ENCODE measurements around the gene GALNT1.
"Not testable (repeated sequence)": the region's sequence is repeated elsewhere in the genome, so short reads cannot be mapped to it uniquely, and the experiment has no call there.

The GALNT1 gene

GRCh38 chr18:35581546-35581897 is at the start of gene GALNT1:
GALNT1 (plus strand) TSS chr18:35581740; CDS start chr18:35654663, 72,923 bp downstream.
- no peak for DNase-seq

DNA sequence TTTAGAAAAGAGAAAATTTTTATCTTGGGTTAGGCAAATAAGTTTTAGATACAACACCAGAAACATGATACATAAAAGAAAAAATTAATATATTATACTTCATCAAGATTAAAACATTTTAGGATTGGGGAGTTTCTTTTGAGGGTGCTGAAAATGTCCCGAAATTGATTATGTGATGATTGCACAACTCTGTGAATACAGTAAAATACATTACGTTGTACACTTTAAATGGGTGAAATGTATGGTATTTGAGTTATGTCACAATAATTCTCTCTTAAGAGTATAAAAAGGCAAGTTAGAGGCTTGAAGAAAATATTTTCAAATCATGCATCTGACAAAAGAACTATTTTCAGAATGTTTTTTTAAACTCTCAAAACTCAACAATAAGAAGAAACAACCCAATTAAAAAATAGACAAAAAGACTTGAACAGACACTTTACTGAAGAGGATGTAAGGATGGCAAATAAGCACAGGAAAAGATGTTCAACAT is 47.6 kb upstream of the GALNT1 start:
- DNase-seq = no peak

- DNase-seq = no peak
Measured at GRCh38 chr18:35535297-35535696, 46.2 kb upstream of the GALNT1 start.

- no peak for DNase-seq
Measured at GRCh38 chr18:35542356-35542755, 39.2 kb upstream of the GALNT1 start.

DNA sequence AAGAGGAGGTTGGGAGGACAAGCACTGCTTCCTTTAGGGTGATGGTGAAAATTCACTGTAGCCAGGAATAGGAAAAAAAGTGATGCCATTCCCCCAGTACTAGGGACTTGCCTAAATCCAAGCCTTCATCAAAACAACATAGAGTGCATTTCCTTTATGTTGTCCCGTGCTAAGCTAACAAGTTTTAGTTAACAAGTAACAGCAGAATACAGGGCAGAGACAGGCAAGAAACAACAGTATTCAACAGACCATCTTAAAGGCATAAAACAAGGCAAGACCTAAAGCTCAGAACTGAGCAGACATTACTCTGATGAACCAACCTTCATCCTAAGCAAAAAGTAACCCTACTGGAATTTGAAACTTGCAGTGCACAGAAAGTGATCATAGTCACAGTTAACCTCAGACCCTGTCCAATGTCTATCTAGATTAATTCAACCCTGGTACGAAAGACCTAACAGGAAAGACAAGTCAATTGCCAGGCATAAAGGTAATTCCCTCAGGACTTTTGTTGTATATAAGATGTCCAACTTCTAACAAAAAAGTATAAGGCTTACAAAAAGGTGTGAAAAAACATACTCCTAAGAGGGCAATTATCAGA is 34.4 kb upstream of the GALNT1 start:
- DNase-seq = no peak

GRCh38 chr18:35549564-35549963 is 32.0 kb upstream of the GALNT1 start:
- DNase-seq = no peak

DNA sequence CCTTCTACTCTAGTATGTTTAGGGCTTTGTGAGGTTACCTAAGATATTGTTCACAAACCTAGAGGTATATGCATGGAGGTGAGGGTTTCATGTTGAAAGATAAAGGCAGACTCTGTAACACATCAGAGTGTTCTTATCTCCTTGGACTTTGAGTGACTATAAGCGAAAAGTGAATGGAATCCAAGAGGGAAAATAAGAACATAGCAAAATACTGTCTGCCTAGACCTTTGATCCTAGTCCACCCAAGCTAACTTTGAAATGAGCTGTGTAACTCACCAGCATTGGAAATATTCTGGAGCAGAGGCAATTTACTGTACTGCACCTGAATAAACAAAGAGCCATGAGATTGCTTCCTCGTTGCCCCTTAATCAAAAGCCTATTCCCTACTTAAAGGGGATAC is 28.2 kb upstream of the GALNT1 start:
- DNase-seq = no peak

DNA sequence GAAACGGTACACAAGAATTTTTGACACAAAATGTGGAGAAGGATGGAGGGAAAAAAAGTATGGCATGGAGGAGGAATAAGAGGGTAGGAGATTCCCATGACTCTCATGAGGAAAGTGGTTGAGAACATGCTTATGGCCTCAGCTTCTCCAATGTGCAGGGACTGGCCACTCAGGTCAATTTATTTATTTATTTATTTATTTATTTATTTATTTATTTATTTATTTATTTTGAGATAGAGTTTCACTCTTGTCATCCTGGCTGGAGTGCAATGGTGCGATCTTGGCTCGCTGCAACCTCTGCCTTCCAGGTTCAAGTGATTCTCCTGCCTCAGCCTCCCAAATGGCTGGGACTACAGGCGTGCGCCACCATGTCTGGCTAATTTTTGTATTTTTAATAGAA is 26.0 kb upstream of the GALNT1 start:
- not testable (repeated sequence) for DNase-seq

DNA sequence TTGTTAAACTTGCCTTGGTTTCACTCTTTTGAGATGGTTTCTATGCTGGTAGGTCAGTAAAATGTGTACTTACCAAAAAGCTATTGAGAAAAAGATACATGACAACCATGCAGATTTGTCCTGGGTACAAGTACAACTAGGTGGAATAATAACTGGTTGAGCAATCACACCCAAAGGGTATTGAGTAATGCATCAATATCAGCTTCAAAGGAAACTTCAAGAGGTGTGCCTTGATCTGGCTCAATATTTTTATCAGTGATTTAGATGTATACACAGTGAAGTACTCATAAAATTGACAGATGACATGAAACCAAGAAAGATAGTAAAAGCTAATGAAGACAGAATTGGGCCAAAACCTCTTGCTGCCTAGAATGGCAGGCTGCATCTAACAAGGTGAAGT is 21.7 kb upstream of the GALNT1 start:
- no peak for DNase-seq

DNA sequence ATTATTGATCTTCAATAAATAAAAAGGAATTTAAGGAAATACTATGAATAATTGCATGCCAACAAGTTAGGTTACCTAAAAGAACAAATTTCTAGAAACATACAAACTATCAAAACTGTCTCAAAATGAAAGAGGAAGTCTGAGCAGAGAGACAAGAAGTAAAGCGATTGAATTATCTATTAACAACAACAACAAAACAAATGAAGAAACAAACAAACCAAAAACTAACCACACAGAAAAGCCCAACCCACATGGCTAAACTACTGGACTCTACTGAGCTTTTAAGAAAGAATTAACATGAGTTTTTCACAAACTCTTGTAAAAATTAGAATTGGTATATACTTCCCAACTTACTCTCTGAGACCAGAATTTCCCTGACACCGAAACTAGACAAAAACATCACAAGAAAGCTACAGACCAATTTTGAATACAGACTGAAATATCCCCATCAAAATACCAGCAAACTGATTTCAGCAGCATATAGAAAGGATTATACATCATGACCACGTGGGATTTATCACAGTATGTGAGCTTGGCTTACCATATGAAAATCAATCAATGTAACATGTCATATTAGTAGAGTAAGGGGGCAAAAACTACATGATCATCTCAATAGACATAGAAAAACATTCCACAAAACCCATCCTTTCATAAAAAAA is 16.6 kb upstream of the GALNT1 start:
- no peak for DNase-seq

DNA sequence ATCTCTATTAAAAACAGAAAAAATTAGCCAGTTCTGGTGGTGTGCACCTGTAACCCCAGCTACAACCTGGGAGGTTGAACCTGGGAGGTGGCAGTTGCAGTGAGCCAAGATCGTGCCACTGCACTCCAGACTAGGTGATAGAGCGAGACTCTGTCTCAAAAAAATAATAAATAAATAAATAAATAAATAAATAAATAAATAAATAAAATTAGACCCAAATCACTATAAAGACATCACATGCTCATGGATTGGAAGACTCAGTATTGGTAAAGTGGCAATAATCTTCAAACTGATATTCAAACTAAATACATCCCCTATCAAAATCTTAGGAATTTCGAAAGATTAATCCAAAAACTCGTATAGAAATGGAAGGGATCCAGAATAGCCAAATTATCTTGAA is 15.5 kb upstream of the GALNT1 start:
- no peak for DNase-seq

GRCh38 chr18:35570182-35570581 is 11.4 kb upstream of the GALNT1 start:
- DNase-seq = no peak

GRCh38 chr18:35571138-35571537 is 10.4 kb upstream of the GALNT1 start:
- no peak for DNase-seq

DNA sequence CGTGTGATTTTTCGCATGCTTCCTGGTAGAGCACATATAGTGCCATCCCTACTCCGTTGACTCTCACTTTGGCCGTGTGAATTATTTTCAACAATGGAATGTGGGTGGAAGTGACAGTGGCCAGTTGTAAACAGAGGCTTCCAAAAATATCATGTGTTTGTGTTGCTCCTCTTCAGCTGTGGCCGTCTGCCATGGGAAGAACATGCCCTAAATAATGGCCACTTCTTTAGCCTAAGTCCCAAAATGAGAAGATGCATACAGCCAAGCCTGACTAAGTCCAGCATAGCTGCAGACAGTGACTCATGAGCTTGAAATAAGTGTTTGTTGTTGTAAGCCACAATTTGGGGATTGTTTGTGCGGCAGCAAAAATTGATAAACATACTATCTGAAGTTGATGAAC is 8.9 kb upstream of the GALNT1 start:
- no peak for DNase-seq

DNA sequence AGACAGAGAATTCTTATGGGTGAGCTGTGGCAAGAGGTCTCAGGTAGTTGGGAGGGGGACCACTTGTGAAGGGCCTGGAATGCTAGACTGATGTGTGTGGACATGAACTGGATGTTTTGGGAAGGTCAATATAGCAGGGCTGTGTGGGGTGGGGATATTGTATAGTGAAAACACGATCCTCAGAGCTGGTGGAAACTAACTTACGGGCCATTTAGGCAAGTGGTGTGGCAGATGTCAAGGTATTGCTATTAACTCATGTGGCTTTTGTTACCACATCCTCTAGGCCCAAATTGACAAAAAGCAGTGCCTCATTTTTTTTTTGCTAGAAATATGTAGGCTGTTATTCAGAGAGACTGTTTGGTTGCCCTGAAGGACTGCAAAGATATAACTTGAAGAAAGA is 8.0 kb upstream of the GALNT1 start:
- DNase-seq = no peak

GRCh38 chr18:35576240-35576845 is 5.2 kb upstream of the GALNT1 start:
- DNase-seq = not testable (repeated sequence)

GRCh38 chr18:35577045-35577848 is 4.3 kb upstream of the GALNT1 start:
- no peak for DNase-seq

DNA sequence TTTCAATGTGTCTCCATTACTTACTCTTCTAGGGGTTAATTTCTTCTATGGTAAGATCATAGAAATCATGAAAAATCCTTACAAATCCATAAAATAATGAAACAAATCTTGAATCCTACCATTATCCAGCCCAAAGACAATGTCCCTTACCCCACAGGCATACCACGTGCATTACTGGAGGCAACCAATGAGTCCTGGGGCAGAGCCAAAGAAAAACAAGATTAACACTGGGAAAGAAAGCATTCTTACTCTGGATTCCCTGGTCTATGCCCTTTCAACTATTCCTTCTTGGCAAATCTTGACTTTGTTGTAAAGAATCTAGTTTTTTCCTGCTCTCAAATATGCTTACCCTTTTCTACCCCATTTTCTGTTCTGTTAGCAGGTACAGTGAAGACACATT is 3.1 kb upstream of the GALNT1 start:
- no peak for DNase-seq

DNA sequence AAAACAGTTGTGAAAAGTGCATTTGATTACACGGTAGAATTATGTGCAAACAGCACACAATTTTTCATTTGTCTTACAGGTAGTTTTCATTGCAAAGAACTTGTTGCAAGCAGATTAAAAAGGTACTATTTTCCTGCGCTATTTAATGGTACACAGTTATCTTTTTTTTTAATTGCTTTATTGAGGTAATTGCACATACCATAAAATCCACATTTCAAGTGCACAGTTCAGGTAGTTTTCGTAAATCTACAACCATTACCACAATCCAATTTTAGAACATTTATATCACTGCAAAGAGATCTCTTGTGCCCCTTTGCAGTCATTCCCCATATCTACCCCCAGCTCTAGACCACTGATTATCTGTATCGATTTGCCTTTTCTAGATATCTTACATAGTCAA is 2.6 kb upstream of the GALNT1 start:
- DNase-seq = no peak

DNA sequence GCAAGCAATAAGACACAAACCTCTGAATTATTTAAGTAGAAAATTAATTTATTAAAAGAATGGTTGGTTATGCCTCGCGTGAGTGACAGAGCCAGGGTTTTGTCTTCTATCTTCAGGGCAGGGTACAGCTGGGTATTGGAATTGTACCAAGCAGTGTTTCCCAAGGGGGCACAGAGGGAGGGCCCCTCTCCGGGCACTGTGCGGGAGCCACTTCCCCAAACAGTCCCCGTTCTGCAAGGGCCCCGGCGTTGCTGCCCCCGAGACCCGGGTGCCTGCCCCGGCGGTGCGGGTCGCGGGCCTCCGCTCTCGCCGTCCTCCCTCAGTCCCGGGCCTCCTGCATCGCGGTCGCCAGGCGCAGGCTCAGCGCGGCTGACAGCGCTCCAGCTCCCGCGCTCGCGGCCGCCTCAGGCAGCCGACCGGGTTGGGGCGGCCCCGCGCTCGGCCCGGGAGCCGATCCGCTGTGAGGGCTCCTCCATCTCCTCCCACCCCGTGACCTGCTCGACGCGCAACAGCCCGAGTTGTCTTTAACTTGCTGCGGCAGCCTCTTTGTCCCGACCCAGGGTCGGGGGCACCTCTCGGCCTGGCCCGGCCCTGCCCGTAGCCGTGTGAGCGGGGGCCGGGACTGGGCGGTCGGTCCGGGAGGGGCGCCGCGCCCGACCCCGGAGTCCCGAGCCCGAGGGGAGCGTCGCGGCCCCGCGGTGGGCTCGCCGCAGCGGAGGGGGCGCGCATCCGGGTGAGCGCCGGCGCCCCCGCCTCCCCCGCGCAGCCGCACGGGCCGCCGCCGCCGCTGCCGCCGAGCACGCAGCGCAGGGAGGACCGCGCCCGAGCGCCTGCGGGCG is 620 bp upstream of the GALNT1 start:
- peak; percentile 65 to 70 for DNase-seq

GRCh38 chr18:35581898-35582641 is 530 bp downstream of the GALNT1 start:
- DNase-seq = no peak
